Karpas-422 (cell line): Measurements from ENCODE around the gene GGA1. TPM values are rescaled to one million over a fixed set of nuclear protein-coding genes. Genes with fewer than 3 reads are reported as not detected.
"Not testable (repeated sequence)": the region's sequence is repeated elsewhere in the genome, so short reads cannot be mapped to it uniquely, and the experiment has no call there.

Experiments
- DNase-seq: peaks from one replicate; pipeline ENCODE4 v3.0.0-alpha.2; 2015
- H2AFZ ChIP-seq: fragments of 200-600 bp; sonication (generic); 2 replicates; pipeline ENCODE4 v1.6.1; 2014; ENCODE audit warnings: antibody characterized with exemption, low read length, mixed read lengths
- H3K27ac ChIP-seq: fragments of 200-600 bp; sonication (generic); 2 replicates; pipeline ENCODE4 v1.5.1; 2014; ENCODE audit warnings: mild to moderate bottlenecking, low read length, moderate library complexity
- H3K27me3 ChIP-seq: fragments of 200-600 bp; sonication (generic); 2 replicates; pipeline ENCODE4 v1.6.1; 2014; ENCODE audit warnings: low read length, mixed read lengths
- H3K36me3 ChIP-seq: fragments of 200-600 bp; sonication (generic); 2 replicates; pipeline ENCODE4 v1.6.1; 2014; ENCODE audit warnings: low read length, mixed read lengths; ENCODE audit not compliant: insufficient read depth
- H3K4me1 ChIP-seq: fragments of 200-600 bp; sonication (generic); 2 replicates; pipeline ENCODE4 v1.6.1; 2014; ENCODE audit warnings: mild to moderate bottlenecking, low read length, mixed read lengths
- H3K4me2 ChIP-seq: fragments of 200-600 bp; sonication (generic); 2 replicates; pipeline ENCODE4 v1.6.1; 2014; ENCODE audit warnings: low read length, low read depth, mild to moderate bottlenecking; ENCODE audit not compliant: poor library complexity, severe bottlenecking
- H3K4me3 ChIP-seq: fragments of 200-600 bp; sonication (generic); 2 replicates; pipeline ENCODE4 v1.5.1; 2014; ENCODE audit warnings: mild to moderate bottlenecking, antibody characterized with exemption, low read length, mixed read lengths
- H3K79me2 ChIP-seq: fragments of 200-600 bp; sonication (generic); 2 replicates; pipeline ENCODE4 v1.6.1; 2014; ENCODE audit warnings: mild to moderate bottlenecking, low read length, mixed read lengths
- H3K9ac ChIP-seq: fragments of 200-600 bp; sonication (generic); 2 replicates; pipeline ENCODE4 v1.6.0; 2014; ENCODE audit warnings: low read length
- H3K9me2 ChIP-seq: fragments of 200-600 bp; sonication (generic), shearing (Covaris generic); replicated peaks from 2 replicates; pipeline ENCODE4 v1.6.0; 2014; ENCODE audit warnings: mild to moderate bottlenecking, low read length, moderate library complexity; ENCODE audit not compliant: insufficient read depth
- H3K9me3 ChIP-seq: fragments of 300-700, 200-600 bp; sonication (generic); 2 replicates; pipeline ENCODE4 v1.6.1; 2014; ENCODE audit warnings: low read length, mixed read lengths
- H4K20me1 ChIP-seq: fragments of 200-600 bp; sonication (generic); 2 replicates; pipeline ENCODE4 v1.6.1; 2014; ENCODE audit warnings: mild to moderate bottlenecking, antibody characterized with exemption, low read length, low read depth; ENCODE audit not compliant: insufficient read depth
- total RNA-seq: library from RNA; depleted of rRNA; stranded (reverse); fragments of >200 nt; shearing (Covaris generic); gene quantifications from 2 replicates; pipeline ENCODE4 v1.2.3, GENCODE V29; 2014; ENCODE audit warnings: low replicate concordance

Gene GGA1
- total RNA-seq, 1 experiment from 2014 or later, result 64.3 TPM

GRCh38 chr22:37601540-37602442, 6.8 kb upstream of the GGA1 start:
- peak overlapping the region; percentile 49 for H3K4me2 ChIP-seq
- H3K9me2 ChIP-seq, result no peaks in the 10 kb centered on the region
- H2AFZ ChIP-seq, result peak overlapping the region; percentile 67; the same call in 1 of the 2 replicates
- H4K20me1 ChIP-seq, result no peaks in the 10 kb centered on the region
- H3K9me3 ChIP-seq, result no peaks in the 10 kb centered on the region
- H3K4me1 ChIP-seq, result peaks cover 21% of the 10 kb centered on the region
- DNase-seq, result peak; percentile 90
- no peaks in the 10 kb centered on the region for H3K36me3 ChIP-seq
- no peak overlapping the region for H3K27ac ChIP-seq
- H3K9ac ChIP-seq, result peak overlapping the region; percentile 13; the same call in 1 of the 2 replicates
- H3K4me3 ChIP-seq, result peak overlapping the region; percentile 7; the same call in 1 of the 2 replicates
- H3K79me2 ChIP-seq, result no peaks in the 10 kb centered on the region
- no peaks in the 10 kb centered on the region for H3K27me3 ChIP-seq

GRCh38 chr22:37602546-37603277, 5.9 kb upstream of the GGA1 start:
- not testable (repeated sequence) for H3K4me2 ChIP-seq, H3K9ac ChIP-seq, H3K36me3 ChIP-seq, H3K27me3 ChIP-seq, DNase-seq, H2AFZ ChIP-seq, H3K79me2 ChIP-seq, H4K20me1 ChIP-seq, H3K9me3 ChIP-seq, H3K27ac ChIP-seq, H3K4me3 ChIP-seq, H3K9me2 ChIP-seq
- H3K4me1 ChIP-seq, result peaks cover 30% of the 10 kb centered on the region

DNA sequence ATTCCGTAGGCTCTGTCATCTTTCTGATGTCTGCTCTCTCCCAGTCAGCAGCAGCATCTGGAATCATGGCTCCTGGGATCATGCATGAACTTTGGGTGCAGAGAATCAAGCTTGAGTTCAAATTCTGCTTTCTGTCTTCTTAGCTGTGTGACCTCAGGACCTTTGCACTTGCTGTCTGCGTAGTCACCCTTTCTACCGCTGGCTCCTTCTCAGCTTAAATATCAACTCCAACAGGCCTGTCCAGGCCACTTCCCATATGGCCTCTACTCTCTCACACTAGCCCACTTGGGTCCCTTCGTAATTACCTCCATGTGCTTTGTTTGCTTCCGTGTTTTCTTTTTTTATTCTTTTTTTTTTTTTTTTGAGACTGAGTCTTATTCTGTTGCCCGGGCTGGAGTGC, 4.6 kb upstream of the GGA1 start:
- Histone ChIP-seq H3K27ac (no peak overlapping the region), H2AFZ (no peak overlapping the region), H3K36me3 (no peaks in the 10 kb centered on the region), H3K9ac (no peak overlapping the region), H3K79me2 (peaks cover 2% of the 10 kb centered on the region), H3K27me3 (no peaks in the 10 kb centered on the region), H3K4me2 (no peak overlapping the region), H3K4me1 (peaks cover 35% of the 10 kb centered on the region), H4K20me1 (no peaks in the 10 kb centered on the region), H3K9me2 (no peaks in the 10 kb centered on the region), H3K9me3 (no peaks in the 10 kb centered on the region), H3K4me3 (no peak overlapping the region)
- DNase-seq, result no peak

DNA sequence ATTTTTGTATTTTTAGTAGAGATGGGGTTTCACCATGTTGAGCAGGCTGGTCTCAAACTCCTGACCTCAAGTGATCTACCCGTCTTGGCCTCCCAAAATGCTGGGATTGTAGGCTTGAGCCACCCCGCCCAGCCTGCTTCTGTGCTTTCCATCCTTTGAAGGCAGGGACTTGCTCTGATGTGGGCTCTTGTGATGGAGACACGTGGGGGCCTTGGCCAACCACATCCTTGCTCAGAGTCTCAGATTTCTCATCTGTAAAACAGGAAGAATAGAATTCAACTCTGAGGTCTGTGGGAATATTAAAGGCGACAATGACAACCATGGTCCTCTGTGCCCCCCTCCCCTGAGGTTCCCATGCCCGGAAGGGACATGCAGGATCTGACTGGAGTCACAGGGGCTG, 3.8 kb upstream of the GGA1 start:
- DNase-seq, result no peak
- H2AFZ ChIP-seq, result no peak overlapping the region
- no peaks in the 10 kb centered on the region for H3K27me3 ChIP-seq
- H3K79me2 ChIP-seq, result peaks cover 10% of the 10 kb centered on the region
- no peaks in the 10 kb centered on the region for H3K9me3 ChIP-seq
- H3K36me3 ChIP-seq, result no peaks in the 10 kb centered on the region
- H3K4me1 ChIP-seq, result peaks cover 35% of the 10 kb centered on the region
- H3K27ac ChIP-seq, result no peak overlapping the region
- no peak overlapping the region for H3K4me2 ChIP-seq
- no peak overlapping the region for H3K9ac ChIP-seq
- no peaks in the 10 kb centered on the region for H3K9me2 ChIP-seq
- no peak overlapping the region for H3K4me3 ChIP-seq
- H4K20me1 ChIP-seq, result no peaks in the 10 kb centered on the region

DNA sequence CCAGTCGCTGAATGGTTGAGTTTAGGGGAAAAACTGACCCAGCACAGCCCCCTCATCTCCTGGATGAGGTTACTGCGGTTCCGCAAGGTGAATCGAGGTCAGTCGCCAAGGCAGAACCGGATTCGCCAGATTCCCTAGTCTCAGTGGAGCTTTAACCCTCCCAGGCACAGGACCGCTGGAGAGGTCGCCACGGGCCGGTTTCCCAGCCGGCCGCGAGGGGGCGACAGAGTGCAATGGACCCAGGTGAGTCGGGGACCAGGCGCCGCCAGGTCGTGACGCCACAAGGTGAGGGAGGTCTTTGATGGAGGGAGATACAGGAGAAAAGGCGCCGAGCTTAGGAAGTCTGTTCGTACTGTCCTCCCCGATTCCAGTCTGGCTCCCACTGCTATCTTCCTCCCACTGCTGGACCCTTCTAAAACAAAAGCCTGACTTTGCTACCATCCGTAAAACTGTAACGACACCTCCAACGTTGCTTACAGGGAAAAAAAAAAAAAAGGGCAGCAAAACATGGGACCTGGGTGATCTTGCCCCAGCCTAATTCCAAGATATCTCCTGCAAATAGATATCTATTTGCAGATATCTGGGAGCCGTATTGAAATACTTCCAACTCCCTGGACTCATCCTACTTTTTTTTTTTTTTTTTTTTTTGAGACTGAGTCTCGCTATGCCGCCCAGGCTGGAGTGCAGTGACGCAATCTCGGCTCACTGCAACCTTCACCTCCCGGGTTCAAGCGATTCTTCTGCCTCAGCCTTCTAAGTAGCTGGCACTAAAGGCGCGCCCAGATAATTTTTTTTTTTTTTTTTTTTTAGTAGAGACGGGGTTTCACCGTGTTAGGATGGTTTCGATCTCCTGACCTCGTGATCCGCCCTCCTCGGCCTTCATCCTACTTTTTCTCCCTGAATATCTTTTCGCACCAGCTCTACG, 1.4 kb upstream of the GGA1 start:
- Histone ChIP-seq H3K27ac (peak overlapping the region; percentile 87; the same call in 1 of the 2 replicates), H3K36me3 (peaks cover 3% of the 10 kb centered on the region; the same call in 1 of the 2 replicates), H4K20me1 (no peaks in the 10 kb centered on the region), H3K79me2 (peaks cover 29% of the 10 kb centered on the region), H3K4me2 (peak overlapping the region; percentile 78), H2AFZ (peak overlapping the region; percentile 95), H3K27me3 (no peaks in the 10 kb centered on the region), H3K9me2 (no peaks in the 10 kb centered on the region), H3K9me3 (no peaks in the 10 kb centered on the region), H3K4me3 (peak overlapping the region; percentile 61), H3K4me1 (peaks cover 33% of the 10 kb centered on the region), H3K9ac (peak overlapping the region; percentile 52)
- peak; percentile 94 for DNase-seq

GRCh38 chr22:37607935-37608476, 628 bp upstream of the GGA1 start:
- peak overlapping the region; percentile 85 for H3K9ac ChIP-seq
- peak overlapping the region; percentile 78 for H3K4me2 ChIP-seq
- peak overlapping the region; percentile 51; the same call in 1 of the 2 replicates for H2AFZ ChIP-seq
- no peaks in the 10 kb centered on the region for H3K27me3 ChIP-seq
- peaks cover 31% of the 10 kb centered on the region for H3K4me1 ChIP-seq
- H3K36me3 ChIP-seq, result peaks cover 3% of the 10 kb centered on the region; the same call in 1 of the 2 replicates
- no peaks in the 10 kb centered on the region for H4K20me1 ChIP-seq
- peak overlapping the region; percentile 81 for H3K4me3 ChIP-seq
- H3K9me3 ChIP-seq, result no peaks in the 10 kb centered on the region
- no peak for DNase-seq
- H3K79me2 ChIP-seq, result peaks cover 33% of the 10 kb centered on the region
- peak overlapping the region; percentile 87 for H3K27ac ChIP-seq
- H3K9me2 ChIP-seq, result no peaks in the 10 kb centered on the region

DNA sequence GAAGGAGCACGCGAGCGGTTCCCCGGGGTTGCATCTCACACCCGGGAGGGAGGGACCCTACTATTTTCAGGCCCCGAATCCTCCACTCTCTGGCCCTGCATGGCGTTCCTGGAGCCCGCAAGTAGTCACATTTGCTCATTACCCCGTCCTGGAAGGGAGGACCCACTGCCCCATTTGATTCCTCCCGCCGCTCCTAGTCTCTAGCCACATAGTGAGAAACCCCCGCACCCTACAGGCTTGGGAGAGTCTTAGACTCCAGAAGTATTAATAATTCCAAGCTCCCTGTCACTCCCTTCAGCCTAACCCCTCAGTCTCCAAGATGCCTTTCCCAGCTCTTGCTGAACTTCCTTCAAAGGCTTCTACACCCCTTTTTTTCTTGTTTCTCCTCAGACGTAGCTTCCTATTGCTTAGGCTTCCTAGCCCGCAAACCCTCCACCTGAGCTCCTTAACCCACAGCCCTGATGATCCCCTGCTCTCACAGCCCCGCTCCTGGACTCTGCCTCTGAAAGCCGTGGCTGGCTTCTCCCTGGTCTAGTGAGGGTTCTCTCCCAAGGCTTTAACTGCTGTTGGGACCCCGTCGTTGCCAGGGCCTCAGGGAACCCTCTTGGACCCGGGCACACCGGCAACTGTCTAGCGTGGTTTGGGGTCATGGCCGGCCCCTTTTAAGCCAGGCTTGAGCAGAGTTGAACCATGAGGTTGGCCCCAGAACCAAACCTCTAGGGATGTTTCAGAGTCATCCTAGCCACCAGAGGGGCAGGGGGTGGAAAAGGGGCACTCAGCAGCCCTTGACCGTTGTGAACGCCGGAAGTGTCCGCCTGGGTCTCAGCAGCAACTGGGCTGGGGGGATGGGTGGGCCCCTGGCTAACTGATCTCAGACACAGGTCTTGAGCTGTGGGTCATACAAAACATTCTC, 862 bp downstream of the GGA1 start:
- Histone ChIP-seq H3K79me2 (peaks cover 34% of the 10 kb centered on the region), H3K9me2 (no peaks in the 10 kb centered on the region), H3K9me3 (no peaks in the 10 kb centered on the region), H3K36me3 (peaks cover 3% of the 10 kb centered on the region; the same call in 1 of the 2 replicates), H3K4me3 (peak overlapping the region; percentile 81), H3K27me3 (no peaks in the 10 kb centered on the region), H3K9ac (peak overlapping the region; percentile 85), H3K4me2 (peak overlapping the region; percentile 78), H3K4me1 (peaks cover 31% of the 10 kb centered on the region), H2AFZ (no peak overlapping the region), H3K27ac (peak overlapping the region; percentile 87), H4K20me1 (no peaks in the 10 kb centered on the region)
- peak; percentile 74 for DNase-seq
